ENCODE results near the gene MOB3C.

MOB3C gene

GRCh38 chr1:46606255-46606965, 10.2 kb downstream of the MOB3C start:
- DNase-seq (ENCODE audit: low spot score), result no peak

GRCh38 chr1:46605232-46605631, 11.4 kb downstream of the MOB3C start:
- no peak for DNase-seq (ENCODE audit: low spot score)

- peak; percentile 99 for DNase-seq (ENCODE audit: low spot score)
These were observed 12.6 kb downstream of the MOB3C start, which contains the start of gene MKNK1 for GRCh38 chr1:46603858-46604549. Gene MKNK1, minus strand, starts transcription at chr1:46604268. Its CDS starts 20,941 bp downstream, at chr1:46583327.

- no peak for DNase-seq (ENCODE audit: low spot score)
These were observed 13.1 kb downstream of the MOB3C start for GRCh38 chr1:46603481-46603857.

- no peak for DNase-seq (ENCODE audit: low spot score)
These were observed 15.2 kb downstream of the MOB3C start for GRCh38 chr1:46601257-46602007.

- DNase-seq (ENCODE audit: low spot score), result no peak
These were observed 17.3 kb downstream of the MOB3C start for GRCh38 chr1:46599059-46599970.

GRCh38 chr1:46596846-46597245, 19.8 kb downstream of the MOB3C start:
- no peak for DNase-seq (ENCODE audit: low spot score)

GRCh38 chr1:46596036-46596435, 20.6 kb downstream of the MOB3C start:
- no peak for DNase-seq (ENCODE audit: low spot score)

GRCh38 chr1:46595127-46595526, 21.5 kb downstream of the MOB3C start:
- no peak for DNase-seq (ENCODE audit: low spot score)

- no peak for DNase-seq (ENCODE audit: low spot score)
These were observed 22.5 kb downstream of the MOB3C start for GRCh38 chr1:46594063-46594462.

- DNase-seq (ENCODE audit: low spot score), result no peak
These were observed 23.8 kb downstream of the MOB3C start for GRCh38 chr1:46592823-46593222.

- no peak for DNase-seq (ENCODE audit: low spot score)
These were observed 27.1 kb downstream of the MOB3C start for GRCh38 chr1:46589529-46589928.

GRCh38 chr1:46587069-46587468, 29.5 kb downstream of the MOB3C start:
- DNase-seq (ENCODE audit: low spot score), result no peak

GRCh38 chr1:46585312-46585938, 31.2 kb downstream of the MOB3C start:
- DNase-seq (ENCODE audit: low spot score), result no peak

- DNase-seq (ENCODE audit: low spot score), result no peak
These were observed 33.1 kb downstream of the MOB3C start for GRCh38 chr1:46583494-46583893.

GRCh38 chr1:46582972-46583371, 33.6 kb downstream of the MOB3C start:
- DNase-seq (ENCODE audit: low spot score), result no peak

GRCh38 chr1:46581681-46582455, 34.7 kb downstream of the MOB3C start:
- no peak for DNase-seq (ENCODE audit: low spot score)

- DNase-seq (ENCODE audit: low spot score), result no peak
These were observed 36.3 kb downstream of the MOB3C start for GRCh38 chr1:46580140-46580903.

GRCh38 chr1:46577671-46578070, 38.9 kb downstream of the MOB3C start:
- DNase-seq (ENCODE audit: low spot score), result no peak

GRCh38 chr1:46576596-46576995, 40.0 kb downstream of the MOB3C start:
- no peak for DNase-seq (ENCODE audit: low spot score)

Measured in ecto neural progenitor cell (in vitro differentiated cells).